ENCODE data around the gene NHERF2.

The NHERF2 gene

DNA sequence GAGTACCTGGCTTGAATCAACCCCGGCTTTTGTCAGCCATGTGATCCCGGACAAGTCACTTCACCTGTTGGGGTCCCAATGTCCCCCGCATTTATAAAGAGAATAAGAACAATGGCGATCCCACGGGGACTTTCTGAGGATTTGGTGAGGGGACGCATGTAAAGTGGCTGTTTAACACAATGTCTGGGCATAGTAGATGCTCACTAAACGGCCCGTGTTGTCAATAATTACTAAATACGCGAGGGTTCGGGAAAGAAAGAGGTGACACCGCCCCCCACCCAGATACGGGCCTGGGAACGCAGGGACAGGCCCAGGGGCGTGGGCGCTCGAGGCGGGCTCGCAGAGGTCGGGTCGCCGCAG lies 35.1 kb upstream of the NHERF2 start:
- DNase-seq = no peak

DNA sequence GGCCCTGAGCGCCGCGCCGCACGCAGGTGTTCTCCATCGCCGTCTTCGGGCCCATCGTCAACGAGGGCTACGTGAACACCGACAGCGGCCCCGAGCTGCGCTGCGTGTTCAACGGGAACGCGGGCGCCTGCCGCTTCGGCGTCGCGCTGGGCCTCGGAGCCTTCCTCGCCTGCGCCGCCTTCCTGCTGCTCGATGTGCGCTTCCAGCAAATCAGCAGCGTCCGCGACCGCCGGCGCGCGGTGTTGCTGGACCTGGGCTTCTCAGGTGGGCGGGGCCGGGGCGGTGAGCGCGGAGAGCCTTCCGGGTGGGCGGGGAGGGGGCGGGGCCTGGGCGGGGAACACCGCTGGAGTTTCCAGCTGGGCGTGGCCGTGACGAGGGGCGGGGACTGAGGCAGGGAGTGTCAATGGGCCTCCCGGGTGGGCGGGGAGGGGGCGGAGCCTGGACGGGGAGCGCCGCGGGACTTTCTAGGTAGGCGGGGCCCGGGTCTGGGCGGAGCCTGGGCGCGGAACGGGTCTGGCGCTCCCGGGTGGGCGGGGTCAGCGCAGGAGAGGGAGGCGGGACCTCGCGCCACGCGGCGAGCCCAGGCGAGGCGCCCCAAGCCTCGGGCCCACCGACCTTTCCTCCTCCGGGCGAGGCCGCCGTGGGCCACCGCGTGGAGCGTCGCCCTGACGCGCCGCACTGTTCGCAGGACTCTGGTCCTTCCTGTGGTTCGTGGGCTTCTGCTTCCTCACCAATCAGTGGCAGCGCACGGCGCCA lies 34.6 kb upstream of the NHERF2 start:
- peak; percentile 97 for DNase-seq

DNA sequence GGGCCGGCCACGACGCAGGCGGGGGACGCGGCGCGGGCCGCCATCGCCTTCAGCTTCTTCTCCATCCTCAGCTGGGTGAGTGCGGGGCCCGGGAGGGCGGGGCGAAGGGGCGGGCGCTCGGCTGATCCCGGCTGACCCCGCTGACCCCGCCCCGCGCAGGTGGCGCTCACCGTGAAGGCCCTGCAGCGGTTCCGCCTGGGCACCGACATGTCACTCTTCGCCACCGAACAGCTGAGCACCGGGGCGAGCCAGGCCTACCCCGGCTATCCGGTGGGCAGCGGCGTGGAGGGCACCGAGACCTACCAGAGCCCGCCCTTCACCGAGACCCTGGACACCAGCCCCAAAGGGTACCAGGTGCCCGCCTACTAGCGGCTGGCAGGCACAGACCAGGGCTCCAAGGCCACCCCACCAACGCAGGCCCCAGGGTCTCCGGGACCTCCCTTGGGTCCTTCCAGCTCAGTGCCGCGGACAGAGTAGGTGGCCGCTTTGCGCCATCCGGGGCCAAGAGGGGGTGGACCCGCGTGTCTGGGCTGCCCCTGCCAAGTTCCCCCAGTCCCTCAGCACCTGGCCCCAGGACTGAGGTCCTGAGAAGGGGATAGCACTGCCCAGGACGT lies 33.9 kb upstream of the NHERF2 start:
- no peak for DNase-seq

DNA sequence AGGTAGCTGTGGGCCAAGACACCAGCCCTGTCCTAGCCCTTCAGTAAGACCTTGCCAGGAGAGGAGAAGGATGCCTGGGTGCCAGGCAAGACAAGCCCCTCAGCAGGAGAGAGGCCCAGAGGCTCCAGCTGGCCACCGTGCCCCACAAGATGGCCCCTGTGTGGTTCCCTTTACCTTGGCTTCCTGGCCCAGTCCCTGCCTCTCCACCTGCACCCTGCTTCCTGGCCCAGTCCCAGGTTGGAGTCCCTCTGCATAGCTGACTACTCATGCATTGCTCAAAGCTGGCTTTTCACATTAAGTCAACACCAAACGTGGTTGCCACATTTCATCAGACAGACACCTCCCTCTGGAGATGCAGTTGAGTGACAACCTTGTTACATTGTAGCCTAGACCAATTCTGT lies 33.0 kb upstream of the NHERF2 start:
- DNase-seq = no peak

DNA sequence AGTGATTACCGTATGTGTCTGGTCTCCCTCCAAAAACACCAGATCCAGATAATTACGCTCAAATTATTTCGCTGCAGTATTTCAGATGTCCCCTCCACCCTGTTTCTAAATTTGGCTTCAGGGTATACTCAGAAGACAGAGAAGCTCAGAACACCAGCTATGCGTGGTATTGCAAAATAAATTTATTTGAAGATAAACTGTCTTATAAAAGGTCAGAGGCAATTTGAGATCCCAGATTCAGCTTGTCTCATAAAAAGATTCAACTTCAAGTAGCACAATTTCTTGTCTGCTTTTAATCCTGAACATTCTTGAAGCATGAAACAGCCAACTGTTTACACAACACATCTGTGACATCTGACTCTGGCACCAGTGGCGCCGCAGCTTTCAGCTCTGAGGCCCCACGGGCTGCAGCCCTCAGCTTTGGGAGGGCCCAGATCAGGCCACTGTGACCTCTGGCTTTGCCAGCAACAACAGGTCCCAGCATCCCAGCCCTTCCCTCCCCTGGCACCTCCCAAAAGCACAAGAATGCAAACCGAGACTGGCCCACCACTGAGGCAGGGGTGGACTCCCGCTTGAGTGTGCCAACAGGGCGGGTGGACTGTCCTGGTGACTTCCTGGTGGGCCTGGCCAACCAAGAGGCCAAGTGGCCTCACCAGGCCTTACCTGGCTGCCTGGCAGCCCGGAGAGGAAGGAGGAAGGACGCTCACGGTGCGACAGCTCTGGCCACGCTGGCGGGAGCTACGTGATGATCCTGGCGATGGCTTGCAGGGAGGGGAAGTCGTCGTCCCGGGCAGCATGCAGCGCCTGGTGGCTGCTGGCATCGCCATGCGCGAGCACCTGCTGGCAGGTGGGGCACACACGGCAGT lies 29.0 kb upstream of the NHERF2 start:
- DNase-seq = no peak

DNA sequence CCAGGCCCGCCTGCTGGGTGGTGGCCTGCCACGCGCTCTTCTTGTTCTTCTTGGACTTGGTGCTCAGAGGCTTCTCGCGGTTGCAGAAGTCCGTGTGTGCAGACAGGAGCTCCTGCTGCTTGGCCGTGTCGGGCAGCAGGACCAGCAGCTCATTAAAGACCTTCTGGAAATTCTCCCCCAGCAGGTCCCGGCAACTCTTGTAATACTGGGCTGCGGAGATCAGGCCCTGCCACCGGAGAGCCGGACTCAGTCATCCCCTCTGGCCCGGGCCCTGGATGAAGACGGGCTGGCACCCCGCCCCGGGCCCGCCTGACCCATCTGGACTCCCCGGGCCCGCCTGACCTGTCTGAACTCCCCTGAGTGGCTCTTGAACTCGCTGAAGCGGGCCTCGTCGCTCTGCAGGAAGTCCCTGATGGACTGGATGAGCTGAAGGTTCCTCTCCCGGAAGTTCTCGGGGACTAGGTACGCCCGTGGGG lies 28.3 kb upstream of the NHERF2 start:
- no peak for DNase-seq

DNA sequence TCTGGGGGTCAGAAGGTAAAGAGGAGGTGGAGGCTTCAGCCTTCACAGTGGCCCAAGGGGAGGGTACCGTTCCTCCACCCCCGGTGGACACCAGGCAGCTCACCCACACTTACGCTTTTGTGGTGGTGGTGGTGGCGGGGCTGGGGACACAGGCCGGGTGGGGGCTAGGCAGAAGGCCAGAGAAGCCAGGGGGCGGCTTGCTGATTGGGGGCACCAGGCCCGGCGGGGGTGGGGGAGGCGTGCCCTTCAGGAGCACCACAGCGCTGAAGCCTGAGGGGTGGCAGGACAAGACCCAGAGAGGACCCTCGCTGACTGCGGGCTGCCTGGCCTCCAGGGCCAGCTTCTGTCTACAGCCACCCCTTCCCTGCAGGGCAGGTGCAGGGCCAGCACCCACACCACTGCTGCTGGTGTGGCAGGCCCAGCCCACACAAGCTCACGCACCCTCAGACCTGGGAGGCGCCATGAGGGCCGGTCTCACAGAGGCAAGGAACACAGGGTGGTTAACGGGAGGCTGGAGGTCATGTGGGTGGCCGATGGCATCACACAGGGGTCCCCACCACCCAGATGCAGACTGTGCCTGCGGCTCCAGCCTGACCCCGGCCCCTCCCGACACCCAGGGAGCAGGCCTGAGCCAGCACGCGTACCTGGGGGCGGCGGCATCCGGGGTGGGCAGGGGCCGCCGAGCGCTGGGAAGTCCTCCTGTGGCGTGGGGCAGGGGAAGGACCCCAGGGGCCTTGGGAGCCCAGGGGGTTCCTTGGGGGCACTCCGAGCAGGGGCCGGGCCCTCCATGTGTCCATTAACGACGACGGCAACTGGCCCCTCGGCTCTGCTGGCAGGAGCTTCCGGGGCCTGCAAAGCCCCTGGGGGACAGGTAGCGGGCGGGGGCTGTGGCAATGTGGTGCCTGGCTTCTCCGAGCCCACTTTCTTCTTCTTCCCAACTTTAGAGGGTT lies 27.6 kb upstream of the NHERF2 start:
- no peak for DNase-seq

DNA sequence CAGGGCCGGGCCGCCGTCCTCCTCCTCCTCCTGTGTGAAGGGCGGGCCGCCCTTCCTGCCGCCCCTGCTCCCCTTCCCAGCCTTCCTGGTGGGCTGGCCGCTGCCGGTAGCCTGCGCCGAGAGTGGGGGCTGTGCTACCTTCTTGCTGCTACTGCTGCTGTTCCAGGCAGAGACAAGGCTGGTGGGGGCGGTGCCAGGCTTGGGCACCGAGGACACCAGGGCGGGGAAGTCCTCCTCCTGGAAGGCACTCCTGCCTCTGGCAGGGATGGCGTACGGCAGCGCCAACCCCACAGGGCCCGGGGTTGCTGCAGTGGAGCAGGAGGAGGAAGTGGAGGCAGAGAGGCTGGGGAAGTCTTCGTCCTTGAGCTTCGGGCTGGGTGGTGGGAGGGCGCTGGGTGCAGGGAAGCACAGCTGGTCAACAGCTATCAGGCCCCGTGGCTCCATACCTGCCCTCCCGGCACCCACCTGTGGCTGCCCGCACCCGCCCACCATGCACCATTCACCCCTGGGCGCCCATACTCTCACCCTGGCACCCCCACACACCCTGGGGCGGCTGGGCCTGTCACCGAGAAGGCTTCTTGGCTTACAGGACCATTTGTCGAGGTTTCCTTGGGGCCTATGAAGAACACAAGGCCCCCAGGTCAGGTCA lies 26.7 kb upstream of the NHERF2 start:
- DNase-seq = no peak

DNA sequence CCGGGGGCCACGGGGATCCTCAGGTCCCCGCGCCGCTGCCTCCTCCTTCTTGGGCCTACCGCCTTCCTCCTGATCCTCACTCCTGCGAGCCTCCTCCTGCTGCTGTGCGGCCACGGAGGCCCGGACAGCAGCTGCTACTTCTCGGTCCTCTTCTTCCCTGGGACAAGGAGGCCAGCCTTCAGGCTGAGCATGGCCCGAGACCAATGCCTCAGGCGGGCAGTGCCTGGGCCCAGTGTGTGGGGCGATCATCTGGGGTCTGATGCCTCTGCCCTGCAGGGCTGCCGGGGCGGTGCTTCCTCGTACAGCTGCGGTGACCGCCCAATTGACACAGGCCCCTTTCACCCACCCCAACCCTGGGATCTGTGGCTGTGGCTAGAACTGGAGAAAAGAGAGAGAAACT lies 25.7 kb upstream of the NHERF2 start:
- DNase-seq = no peak

DNA sequence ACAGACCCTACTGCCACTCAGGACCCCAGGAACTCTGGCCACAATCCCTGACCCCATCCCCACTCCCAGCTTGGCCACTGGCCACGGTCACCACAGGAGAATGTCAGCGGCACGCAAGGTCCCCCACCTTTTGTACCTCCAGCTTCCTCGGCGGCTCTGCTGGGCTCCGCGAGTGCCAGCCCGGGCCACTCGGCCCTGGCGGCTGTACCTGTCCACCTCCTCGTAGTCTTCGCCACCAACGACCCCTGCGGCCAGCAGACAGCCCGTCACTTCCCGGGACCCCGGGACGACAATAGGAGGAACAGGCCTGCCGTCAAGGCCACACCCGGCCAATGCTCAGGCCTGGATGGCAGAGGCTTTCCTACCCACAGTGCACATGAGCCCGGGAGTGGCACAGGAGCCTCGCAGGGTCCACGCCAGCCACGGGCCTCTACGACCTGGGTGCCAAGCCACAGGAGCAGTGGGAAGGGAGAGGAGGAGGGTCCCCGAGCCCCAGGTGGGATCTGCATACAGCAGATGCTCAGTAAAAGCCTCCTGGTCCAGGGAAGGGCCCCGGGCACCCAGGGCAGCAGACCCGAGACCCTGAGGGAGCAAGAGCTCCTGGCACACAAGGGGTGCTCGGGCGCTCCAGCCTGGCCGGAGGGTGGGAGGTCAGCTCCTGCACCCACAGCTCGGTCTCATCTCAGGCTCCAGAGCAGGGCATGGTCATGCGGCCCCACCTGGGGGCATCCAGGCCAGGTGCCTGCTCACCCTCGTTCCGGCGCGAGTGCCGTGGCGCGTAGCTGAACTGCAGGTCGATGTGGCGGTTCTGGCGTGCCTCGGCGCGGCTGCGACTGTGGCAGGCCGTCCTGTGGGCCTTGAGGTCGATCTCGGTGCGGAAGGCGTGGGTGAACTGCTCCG lies 25.0 kb upstream of the NHERF2 start:
- DNase-seq = no peak

DNA sequence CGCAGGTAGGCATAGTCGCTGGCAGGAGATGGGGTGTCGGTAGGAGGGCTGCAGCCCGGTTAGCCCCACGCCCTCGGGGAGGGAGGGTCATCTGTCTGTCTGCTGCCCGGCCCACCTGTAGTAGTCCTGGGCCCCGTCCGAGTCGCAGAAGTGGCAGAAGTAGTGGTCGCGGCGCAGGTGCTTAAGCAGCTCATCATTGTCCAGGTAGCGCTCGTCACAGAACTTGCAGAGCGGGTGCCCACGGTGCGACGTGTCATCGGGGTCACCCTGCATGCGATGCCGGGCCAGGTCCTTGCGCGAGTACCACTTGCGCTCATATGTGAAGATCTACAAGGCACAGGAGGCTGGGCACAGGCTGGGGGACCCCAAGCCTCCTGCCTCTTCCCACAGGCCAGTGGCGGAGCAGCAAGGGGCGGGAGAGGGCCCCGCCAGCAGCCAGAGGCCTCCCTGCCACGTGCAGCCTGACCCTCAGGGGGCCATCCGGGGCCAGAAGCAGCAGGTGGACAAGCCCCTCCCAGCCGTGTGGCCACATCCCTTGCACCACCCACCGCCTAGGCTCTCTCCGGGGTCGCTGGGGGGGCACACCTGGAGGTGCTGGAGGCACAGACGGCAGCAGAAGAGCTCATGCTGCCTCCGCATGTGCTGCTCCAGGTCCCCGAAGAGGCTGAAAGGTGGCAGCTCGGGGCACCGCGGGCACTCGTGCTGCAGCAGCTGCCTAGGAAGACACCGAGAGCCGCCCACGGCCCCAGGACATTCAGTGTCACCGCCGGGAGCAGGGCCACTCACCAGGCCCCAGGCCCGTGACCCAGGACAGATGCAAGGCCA lies 24.1 kb upstream of the NHERF2 start:
- no peak for DNase-seq

DNA sequence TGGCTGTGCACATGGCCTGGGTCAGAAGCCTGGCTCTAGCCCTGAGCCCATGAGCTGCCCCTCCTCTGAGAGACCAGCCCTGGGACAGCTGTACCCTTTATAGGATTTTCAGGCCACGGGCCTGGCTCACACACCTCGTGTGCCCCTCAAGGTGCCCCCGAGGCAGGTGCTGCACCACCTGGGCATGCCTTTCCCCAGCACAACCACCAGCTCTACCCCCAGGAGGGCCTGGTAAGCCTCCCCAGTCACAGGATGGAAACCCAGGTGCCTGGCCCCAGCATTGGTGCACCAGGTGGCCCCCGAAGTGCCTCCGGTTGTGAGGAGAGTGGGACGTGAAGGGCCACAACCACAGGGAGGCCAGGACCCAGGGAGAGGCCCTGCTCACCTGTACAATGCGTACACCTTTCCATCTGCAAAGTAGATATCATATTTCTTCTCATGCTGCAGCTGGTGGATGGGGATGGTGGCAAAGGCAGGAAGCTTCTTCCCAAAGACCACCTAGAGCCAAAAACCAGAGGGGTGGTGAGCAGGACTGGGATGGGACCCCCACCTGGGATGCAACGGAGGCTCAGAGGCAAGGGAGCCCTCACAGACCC lies 23.4 kb upstream of the NHERF2 start:
- DNase-seq = no peak

DNA sequence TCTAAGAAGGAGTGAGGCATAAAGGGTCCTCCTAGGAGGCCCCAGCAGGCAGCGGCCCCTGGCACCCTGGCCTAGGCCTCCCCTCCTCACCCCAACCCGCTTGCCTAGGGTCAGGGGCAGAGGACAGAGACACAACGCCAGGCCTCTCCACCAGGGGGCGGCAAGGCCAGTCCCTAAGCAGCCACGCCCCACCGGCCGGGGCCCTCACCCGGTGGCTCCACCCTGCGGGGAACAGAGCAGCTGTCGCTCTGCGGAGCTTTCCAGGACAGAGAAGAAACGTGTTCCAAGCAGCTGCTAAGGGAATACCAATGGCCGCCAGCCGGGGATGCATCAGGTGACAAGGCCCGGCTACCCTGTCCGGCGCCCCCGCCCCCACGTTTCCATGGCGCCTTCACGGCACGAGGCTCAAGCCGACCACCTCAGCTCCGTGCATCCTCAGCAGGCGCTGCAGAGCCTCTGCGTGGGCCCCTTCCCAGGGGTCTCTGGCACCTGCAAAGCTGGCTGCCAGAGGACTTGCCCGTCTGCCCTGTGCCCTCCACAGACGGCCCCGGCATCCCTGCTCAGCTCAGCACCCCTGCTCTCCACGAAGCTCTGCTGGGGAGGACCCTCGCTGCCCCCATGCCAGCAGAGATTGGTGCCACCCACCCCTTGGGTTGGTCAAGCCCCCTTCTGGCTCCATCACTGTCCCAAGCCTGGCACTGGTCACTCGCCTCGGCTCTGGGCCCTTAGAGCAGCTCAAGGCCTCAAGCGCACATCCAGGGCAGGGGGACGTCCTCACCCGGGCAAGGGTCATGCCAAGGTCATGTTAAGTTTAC lies 22.7 kb upstream of the NHERF2 start:
- peak; percentile 85 for DNase-seq

DNA sequence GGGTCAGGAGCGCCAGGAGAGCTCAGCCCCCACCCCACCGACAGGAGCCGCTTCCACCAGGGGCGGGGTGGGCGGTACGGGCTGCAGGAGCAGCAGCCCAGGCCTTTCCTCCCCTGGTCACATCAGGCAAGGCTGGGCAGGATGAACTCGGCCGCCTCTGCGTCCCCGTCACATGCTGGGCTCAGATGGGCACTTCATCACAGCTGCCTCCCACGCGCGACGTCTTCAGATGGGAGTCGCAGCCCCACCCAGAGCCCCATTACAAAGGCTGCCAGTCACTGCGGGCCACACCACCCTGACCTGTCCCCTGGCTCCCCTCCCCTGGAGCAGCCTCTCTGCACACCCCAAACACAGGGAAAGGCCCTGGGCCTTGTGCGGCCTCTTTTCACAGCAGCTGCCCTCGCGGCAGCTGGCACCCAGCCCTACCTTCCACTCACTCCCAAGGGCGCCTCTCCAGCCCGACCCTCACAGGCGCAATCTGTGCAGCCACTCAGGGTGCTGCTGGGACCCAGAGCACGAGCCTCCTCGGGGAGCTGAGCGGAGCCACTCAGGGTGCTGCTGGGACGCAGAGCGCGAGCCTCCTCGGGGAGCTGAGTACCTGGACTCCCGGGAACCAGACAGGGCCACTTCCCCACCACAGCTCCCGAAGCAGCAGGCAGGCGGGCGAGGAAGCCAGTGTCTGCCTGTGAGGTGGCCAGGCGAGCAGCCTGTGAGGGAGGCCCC lies 21.7 kb upstream of the NHERF2 start:
- no peak for DNase-seq

DNA sequence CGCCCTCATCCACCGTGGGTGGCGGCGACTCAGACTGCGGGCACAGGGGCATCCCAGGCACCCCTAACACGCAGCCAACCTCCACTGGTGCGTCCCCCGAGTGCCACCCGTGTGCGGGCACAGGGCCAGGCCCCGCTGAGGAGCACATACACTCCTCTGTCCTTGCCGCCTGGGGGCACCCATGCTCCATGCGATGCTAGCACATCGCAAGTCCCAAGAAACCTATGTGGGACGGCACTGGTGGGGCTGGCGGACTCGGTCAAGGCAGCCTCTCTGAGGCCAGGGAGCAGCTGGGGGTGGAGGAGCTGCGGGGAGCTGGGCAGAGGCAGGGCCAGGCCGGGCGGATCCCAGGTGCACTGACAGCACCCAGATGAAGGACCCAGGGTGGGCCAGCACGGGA lies 21.1 kb upstream of the NHERF2 start:
- peak; percentile 38 for DNase-seq

DNA sequence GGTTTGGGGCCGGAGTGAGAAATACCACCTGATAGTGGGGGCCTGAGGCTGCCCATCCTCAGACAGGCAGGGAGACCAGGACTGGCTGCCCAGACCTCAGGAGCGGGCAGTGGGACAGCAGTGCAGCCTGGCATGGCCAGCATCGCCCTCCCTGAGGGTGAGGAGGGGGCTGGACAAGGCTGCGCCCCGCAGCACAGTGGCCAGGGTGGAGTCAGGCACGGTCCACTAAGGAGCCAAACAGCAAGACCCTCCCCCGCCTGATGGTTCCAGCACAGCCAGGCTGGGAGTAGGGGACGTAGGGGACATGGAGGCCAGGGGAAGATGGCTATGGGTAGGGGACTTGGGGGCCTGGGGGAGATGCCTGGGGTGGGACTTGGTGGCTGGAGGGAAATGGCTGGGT lies 20.4 kb upstream of the NHERF2 start:
- DNase-seq = no peak

DNA sequence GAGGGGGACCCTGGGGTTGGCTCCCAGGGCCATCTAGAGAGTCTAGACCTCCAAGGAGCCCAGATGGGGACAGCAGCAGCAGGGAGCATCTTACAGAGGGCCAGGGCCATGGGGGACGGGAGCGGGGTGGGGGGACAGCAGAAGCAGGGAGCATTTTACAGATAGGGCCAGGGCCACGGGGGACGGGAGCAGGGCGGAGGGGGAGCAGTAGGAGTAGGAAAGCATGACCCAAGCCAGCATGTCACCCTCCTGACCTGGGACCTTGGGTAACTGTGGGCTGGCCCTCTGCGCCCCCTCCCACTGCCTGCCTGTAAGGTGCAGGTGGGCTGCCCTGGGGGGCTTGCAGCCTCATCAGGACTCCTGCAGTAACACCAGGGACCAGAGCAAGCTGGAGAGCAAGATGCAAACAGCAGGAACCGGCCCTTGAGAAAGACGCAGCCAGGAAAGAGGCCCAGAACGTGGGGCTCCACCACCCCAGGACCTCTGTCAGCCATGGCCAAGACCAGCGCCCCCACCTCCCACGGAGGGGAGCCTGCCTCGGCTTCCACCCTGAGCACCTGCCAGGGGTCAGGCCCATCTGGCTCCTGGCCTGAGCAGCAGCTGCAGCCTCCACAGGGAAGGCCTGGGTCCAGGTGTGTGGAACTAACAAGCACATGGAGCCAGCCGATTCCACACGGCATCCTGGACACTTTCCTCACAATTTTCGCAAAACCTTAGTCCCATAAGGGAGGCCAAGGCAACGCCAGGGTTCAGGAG lies 19.4 kb upstream of the NHERF2 start:
- no peak for DNase-seq
